GM23248 (cell line): ENCODE results near the gene VSX2. TPM values are rescaled to one million over a fixed set of nuclear protein-coding genes. Genes with fewer than 3 reads are reported as not detected.

Source experiments
- DNase-seq: peaks from one replicate; pipeline ENCODE4 v3.0.0-alpha.2; 2015
- H2AFZ ChIP-seq: fragments of 200-600 bp; sonication (generic); 2 replicates; pipeline ENCODE4 v1.6.1; 2016; ENCODE audit warnings: antibody characterized with exemption
- H3F3A ChIP-seq: fragments of 200-600 bp; sonication (generic); 2 replicates; pipeline ENCODE4 v1.6.1; 2016; ENCODE audit warnings: mild to moderate bottlenecking, antibody characterized with exemption, mixed run types; ENCODE audit not compliant: insufficient read depth
- H3K27ac ChIP-seq: fragments of 200-600 bp; sonication (generic); 2 replicates; pipeline ENCODE4 v1.5.1; 2016; ENCODE audit warnings: mild to moderate bottlenecking
- H3K27me3 ChIP-seq: fragments of 200-600 bp; sonication (generic); replicated peaks from 2 replicates; pipeline ENCODE4 v1.6.1; 2016; ENCODE audit warnings: mild to moderate bottlenecking; ENCODE audit not compliant: insufficient read depth
- H3K36me3 ChIP-seq: fragments of 200-600 bp; sonication (generic); 2 replicates; pipeline ENCODE4 v1.6.1; 2016; ENCODE audit warnings: low read depth, mild to moderate bottlenecking
- H3K4me1 ChIP-seq: fragments of 200-600 bp; sonication (generic); 2 replicates; pipeline ENCODE4 v1.6.1; 2016; ENCODE audit warnings: mild to moderate bottlenecking; ENCODE audit not compliant: insufficient read depth
- H3K4me2 ChIP-seq: fragments of 200-600 bp; sonication (generic); one replicate; pipeline ENCODE4 v1.6.1; 2016; ENCODE audit warnings: mild to moderate bottlenecking; ENCODE audit not compliant: unreplicated experiment
- H3K4me3 ChIP-seq: fragments of 200-600 bp; sonication (generic); 2 replicates; pipeline ENCODE4 v1.5.1; 2016; ENCODE audit warnings: mild to moderate bottlenecking
- H3K79me2 ChIP-seq: fragments of 200-600 bp; sonication (generic); 2 replicates; pipeline ENCODE4 v1.6.1; 2016; ENCODE audit warnings: mild to moderate bottlenecking; ENCODE audit not compliant: insufficient read depth
- H3K9ac ChIP-seq: fragments of 200-600 bp; sonication (generic); 2 replicates; pipeline ENCODE4 v1.6.1; 2016; ENCODE audit warnings: mild to moderate bottlenecking
- H3K9me2 ChIP-seq: fragments of 200-600 bp; sonication (generic); 2 replicates; pipeline ENCODE4 v1.6.1; 2016; ENCODE audit warnings: mixed run types, mild to moderate bottlenecking, moderate library complexity; ENCODE audit not compliant: insufficient read depth
- H3K9me3 ChIP-seq: fragments of 200-600 bp; sonication (generic); one replicate; pipeline ENCODE4 v1.6.1; 2017; ENCODE audit warnings: low read depth
- H4K20me1 ChIP-seq: fragments of 200-600 bp; sonication (generic); 2 replicates; pipeline ENCODE4 v1.6.0; 2016; ENCODE audit not compliant: insufficient read depth
- EZH2 ChIP-seq: fragments of 200-600 bp; sonication (generic); IDR thresholded peaks from 2 replicates; pipeline ENCODE4 v1.6.1; 2018; ENCODE audit warnings: antibody characterized with exemption, mild to moderate bottlenecking; ENCODE audit not compliant: insufficient read depth, poor library complexity, severe bottlenecking
- EZH2phosphoT487 ChIP-seq: fragments of 200-600 bp; sonication (generic); IDR thresholded peaks from 2 replicates; pipeline ENCODE4 v1.6.1; 2018; ENCODE audit warnings: antibody characterized with exemption, moderate library complexity, mild to moderate bottlenecking, low read depth; ENCODE audit not compliant: insufficient read depth
- WGBS, 2 experiments: methylation state at CpG; one replicate each; pipeline ENCODE4 v1.1.6; 2015 to 2017; ENCODE audit warnings: low lambda C conversion rate in 2 of 2, low coverage in 1 of 2; ENCODE audit errors: missing lambda C conversion rate in 2 of 2; 5-methylcytosine and 5-hydroxymethylcytosine counted together
- in situ Hi-C: fragments of 300-500 bp; cut with MboI; formaldehyde crosslinking; loops from 2 replicates; pipeline ENCODE4 v1.15.0; 2020
- polyA plus RNA-seq: library from polyadenylated mRNA; unstranded; fragments of >200 nt; fragmentation: Nextera tagmentation; extraction: Ambion mirVana; gene quantifications from 2 replicates; pipeline ENCODE4 v1.2.1, GENCODE V29; 2016
- total RNA-seq: library from RNA; depleted of rRNA; stranded (reverse); fragments of >200 nt; shearing (Covaris generic); gene quantifications from 2 replicates; pipeline ENCODE4 v1.2.3, GENCODE V29; 2014

The VSX2 gene
- total and polyA plus RNA-seq, 2 experiments from 2014 or later, result not detected

DNA sequence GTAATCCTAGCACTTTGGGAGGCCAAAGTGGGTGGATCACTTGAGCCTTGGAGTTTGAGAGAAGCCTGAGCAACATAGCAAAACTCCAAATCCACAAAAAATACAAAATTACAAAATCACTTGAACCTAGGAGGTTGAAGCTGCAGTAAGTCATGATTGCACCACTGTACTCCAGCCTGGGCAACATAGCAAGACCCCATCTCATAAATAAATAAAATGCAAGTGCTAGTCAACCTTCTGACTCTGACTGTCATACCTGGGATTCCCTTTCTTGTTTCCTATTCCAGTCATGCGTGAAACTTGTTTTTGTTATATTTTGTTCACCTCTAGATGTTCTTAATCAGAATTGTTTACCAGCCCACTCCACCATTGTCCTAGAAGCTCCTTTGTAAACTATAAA lies 32.1 kb downstream of the VSX2 start:
- Histone ChIP-seq H3K4me3 (no peak overlapping the region), H3K9ac (no peak overlapping the region), H3K4me2 (no peak overlapping the region), H3K79me2 (no peaks in the 10 kb centered on the region), H4K20me1 (no peaks in the 10 kb centered on the region), H2AFZ (no peak overlapping the region), H3K27me3 (no peaks in the 10 kb centered on the region), H3K27ac (no peak overlapping the region), H3F3A (peaks cover 11% of the 10 kb centered on the region; the same call in 1 of the 2 replicates), H3K4me1 (peaks cover 18% of the 10 kb centered on the region), H3K36me3 (no peaks in the 10 kb centered on the region), H3K9me2 (no peaks in the 10 kb centered on the region), H3K9me3 (no peaks in the 10 kb centered on the region)
- in situ Hi-C loops, result no loop called here
- WGBS, 2 experiments, result 72 to 88% methylated on average over 1 of the region's 1 CpG
- DNase-seq, result no peak
- TF ChIP-seq EZH2 (no peak), EZH2phosphoT487 (no peak)

DNA sequence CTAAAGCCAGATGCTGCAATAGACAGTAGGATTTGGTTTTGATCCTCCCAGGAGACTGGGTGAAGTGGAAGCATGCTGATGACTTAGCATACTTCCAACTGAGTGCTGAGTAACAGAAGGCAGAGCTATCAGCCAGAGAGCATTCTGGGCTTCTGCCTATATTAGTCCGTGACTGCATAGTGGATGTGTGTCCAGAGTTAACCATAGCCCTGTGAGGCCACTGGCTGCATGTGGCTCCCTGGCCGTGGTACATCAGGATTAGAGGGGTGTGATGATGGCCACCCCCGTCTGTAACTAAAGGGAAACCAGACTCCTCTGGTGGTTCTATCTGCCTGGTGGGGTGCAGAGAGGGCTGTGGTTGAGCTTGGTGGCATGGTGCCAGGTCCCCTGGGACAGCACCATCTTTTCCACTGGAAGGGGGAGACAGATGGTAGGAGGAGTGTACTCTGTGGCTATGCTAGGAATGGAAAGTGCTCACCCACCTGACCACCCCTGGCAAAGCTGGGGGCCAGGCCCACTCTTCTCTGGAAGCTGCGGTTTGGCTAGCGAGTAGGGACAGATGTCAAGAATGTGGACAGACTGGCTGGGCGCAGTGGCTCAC lies 36.1 kb downstream of the VSX2 start:
- no peak overlapping the region for H3K4me3 ChIP-seq
- WGBS, 2 experiments, result 46 to 49% methylated on average over 6 of the region's 6 CpGs
- no peak overlapping the region for H3K9ac ChIP-seq
- DNase-seq, result peak; percentile 97
- in situ Hi-C loops, result no loop called here
- peaks cover 14% of the 10 kb centered on the region for H3K4me1 ChIP-seq
- H3K27ac ChIP-seq, result peak overlapping the region; percentile 54
- no peaks in the 10 kb centered on the region for H3K9me2 ChIP-seq
- H3K9me3 ChIP-seq, result no peaks in the 10 kb centered on the region
- peaks cover 11% of the 10 kb centered on the region; the same call in 1 of the 2 replicates for H3F3A ChIP-seq
- TF ChIP-seq EZH2phosphoT487 (no peak), EZH2 (no peak)
- H3K4me2 ChIP-seq, result peak overlapping the region; percentile 10
- H3K79me2 ChIP-seq, result no peaks in the 10 kb centered on the region
- H4K20me1 ChIP-seq, result no peaks in the 10 kb centered on the region
- H3K27me3 ChIP-seq, result no peaks in the 10 kb centered on the region
- 0 out of 2 replicates have a peak overlapping the region, but pooled peaks have one; percentile 30 for H2AFZ ChIP-seq
- no peaks in the 10 kb centered on the region for H3K36me3 ChIP-seq

DNA sequence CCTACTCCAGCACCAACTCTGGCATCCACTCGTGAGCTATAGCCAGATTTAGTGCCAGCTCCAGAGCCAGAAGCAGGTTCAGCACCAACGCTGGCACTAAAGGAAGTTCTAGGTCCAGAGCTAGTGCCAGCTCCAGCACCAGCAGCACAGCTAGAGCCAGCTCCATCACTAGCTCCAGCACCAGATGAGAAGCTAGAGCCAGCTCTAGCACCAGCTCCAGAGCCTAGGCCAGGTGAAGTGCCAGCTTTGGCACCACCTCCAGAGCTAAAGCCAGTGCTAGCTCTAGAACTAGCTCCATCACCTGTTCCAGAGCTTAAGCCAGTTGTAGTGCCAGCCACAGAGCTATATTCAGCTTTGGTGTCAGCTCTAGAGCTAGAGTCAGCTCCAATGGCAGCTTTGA lies 38.8 kb downstream of the VSX2 start:
- in situ Hi-C loops, result no loop called here
- Histone ChIP-seq H3K36me3 (no peaks in the 10 kb centered on the region), H3K27me3 (no peaks in the 10 kb centered on the region), H3K9me2 (no peaks in the 10 kb centered on the region), H3F3A (peaks cover 11% of the 10 kb centered on the region; the same call in 1 of the 2 replicates), H3K27ac (no peak overlapping the region), H2AFZ (no peak overlapping the region), H3K9ac (no peak overlapping the region), H3K9me3 (no peaks in the 10 kb centered on the region), H3K4me2 (no peak overlapping the region), H3K4me3 (no peak overlapping the region), H3K4me1 (peaks cover 10% of the 10 kb centered on the region), H4K20me1 (no peaks in the 10 kb centered on the region), H3K79me2 (no peaks in the 10 kb centered on the region)
- WGBS, 2 experiments, result 73 to 81% methylated on average over 2 of the region's 2 CpGs
- no peak for DNase-seq
- TF ChIP-seq EZH2phosphoT487, result no peak
- no peak for TF ChIP-seq EZH2

DNA sequence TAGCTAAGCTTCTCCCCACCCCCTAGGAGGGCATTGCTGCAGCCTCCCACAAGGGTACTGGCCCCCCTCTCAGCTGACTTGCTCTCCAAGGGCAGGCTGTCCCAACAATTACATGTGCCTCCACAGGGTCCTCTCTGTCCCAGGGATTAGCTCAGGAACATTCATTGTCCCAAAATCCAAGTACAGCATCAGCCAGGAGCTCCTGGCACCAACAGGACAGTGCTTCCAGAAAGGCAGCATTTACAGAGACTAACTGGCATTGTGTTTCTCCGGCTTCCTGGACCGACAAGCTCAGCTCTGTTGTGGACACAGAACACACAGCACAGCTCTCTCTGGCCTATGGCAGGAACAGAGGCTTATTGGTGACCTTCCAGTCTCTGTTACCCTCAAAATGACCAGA lies 41.8 kb downstream of the VSX2 start:
- no peak overlapping the region for H3K27ac ChIP-seq
- H3F3A ChIP-seq, result no peaks in the 10 kb centered on the region
- H3K36me3 ChIP-seq, result peaks cover 9% of the 10 kb centered on the region; the same call in 1 of the 2 replicates
- H2AFZ ChIP-seq, result no peak overlapping the region
- no peak overlapping the region for H3K9ac ChIP-seq
- no peak overlapping the region for H3K4me3 ChIP-seq
- H3K4me1 ChIP-seq, result no peaks in the 10 kb centered on the region
- no peaks in the 10 kb centered on the region for H3K9me3 ChIP-seq
- no peaks in the 10 kb centered on the region for H3K9me2 ChIP-seq
- no peaks in the 10 kb centered on the region for H3K27me3 ChIP-seq
- in situ Hi-C loops, result no loop called here
- WGBS, 2 experiments, result 95 to 100% methylated on average over 2 of the region's 2 CpGs
- TF ChIP-seq EZH2phosphoT487, result no peak
- TF ChIP-seq EZH2, result no peak
- H4K20me1 ChIP-seq, result no peaks in the 10 kb centered on the region
- DNase-seq, result no peak
- H3K79me2 ChIP-seq, result no peaks in the 10 kb centered on the region
- H3K4me2 ChIP-seq, result no peak overlapping the region

DNA sequence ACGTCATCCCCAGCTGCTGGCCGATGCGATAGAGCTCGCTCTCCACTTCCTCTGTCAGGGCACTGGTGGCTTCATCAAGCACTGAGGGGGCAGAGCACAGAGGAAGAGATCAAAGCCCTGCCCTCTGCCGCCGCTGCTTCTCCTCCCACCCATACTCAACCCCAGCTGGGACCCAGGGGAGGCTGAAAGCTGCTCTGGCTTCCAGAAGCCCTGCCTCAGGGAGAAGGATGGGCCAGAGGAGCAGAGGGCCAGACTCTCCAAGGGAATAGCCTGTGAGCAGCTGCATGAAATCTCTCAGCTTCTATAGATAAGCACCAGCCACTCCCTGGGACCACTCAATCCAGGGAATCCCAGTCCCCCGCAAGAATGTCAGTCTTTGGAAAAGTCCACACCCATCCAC lies 47.5 kb downstream of the VSX2 start:
- H3K9ac ChIP-seq, result no peak overlapping the region
- H4K20me1 ChIP-seq, result no peaks in the 10 kb centered on the region
- 95 to 96% methylated on average over 7 of the region's 7 CpGs for WGBS, 2 experiments
- no peak overlapping the region for H3K27ac ChIP-seq
- DNase-seq, result no peak
- no peaks in the 10 kb centered on the region for H3K9me3 ChIP-seq
- no peaks in the 10 kb centered on the region for H3K27me3 ChIP-seq
- no peaks in the 10 kb centered on the region for H3F3A ChIP-seq
- in situ Hi-C loops, result no loop called here
- no peak overlapping the region for H3K4me2 ChIP-seq
- H2AFZ ChIP-seq, result no peak overlapping the region
- no peaks in the 10 kb centered on the region for H3K9me2 ChIP-seq
- peaks cover 15% of the 10 kb centered on the region; the same call in 1 of the 2 replicates for H3K36me3 ChIP-seq
- H3K4me1 ChIP-seq, result no peaks in the 10 kb centered on the region
- no peak overlapping the region for H3K4me3 ChIP-seq
- TF ChIP-seq EZH2phosphoT487 (no peak), EZH2 (no peak)
- no peaks in the 10 kb centered on the region for H3K79me2 ChIP-seq
